Fibroblast of upper back skin (primary cell): Measurements from ENCODE around the gene PROSER2.
A peak's percentile ranks its signal among the peaks of the same experiment; 100 is the strongest.

Source experiments
- DNase-seq: peaks from one replicate; pipeline ENCODE4 v3.0.0-alpha.2; 2013

PROSER2 gene

DNA sequence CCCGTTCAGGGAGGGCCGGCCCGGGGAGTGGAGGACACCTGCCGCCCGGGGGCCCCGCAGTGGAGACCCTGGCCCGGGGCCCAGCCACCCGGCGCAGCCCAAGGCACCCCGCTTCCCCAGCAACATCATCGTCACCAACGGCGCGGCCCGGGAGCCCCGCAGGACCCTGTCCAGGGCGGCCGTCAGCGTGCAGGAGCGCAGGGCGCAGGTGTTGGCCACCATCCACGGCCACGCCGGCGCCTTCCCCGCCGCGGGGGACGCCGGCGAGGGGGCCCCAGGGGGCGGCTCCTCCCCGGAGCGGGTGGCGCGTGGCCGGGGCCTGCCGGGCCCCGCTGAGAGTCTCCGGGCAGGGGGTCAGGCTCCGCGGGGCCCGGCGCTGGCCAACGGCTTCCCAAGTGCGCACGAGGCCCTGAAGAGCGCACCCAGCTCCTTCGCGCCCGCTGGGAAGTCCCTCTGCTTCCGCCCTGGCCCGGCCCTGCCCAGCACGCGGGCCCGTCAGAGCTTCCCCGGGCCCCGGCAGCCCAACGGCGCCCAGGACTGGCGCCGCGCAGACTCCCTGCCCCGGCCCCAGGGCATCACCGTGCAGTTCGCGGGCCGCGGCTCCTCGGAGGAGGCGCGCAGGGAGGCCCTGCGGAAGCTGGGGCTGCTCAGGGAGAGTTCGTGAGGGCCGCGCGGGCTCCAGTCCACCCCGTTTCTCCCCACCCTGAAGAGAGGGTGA lies 46.7 kb downstream of the PROSER2 start:
- DNase-seq: no peak

DNA sequence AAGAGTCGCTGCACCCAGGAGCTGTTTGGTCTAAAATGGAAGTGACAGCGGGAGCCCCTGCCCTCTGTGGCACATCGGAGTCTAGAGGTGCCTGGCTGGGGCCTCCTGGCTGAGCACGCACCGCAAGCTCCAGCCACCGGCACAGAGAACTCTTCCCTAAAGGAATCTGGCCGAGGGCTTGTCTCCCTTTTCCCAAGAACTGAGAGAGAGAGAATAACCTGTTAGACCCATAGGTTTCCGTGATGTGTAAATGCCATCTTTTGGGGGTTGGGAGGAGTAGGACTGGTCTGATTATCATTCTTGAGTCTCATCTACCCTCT lies 47.3 kb downstream of the PROSER2 start:
- no peak for DNase-seq

DNA sequence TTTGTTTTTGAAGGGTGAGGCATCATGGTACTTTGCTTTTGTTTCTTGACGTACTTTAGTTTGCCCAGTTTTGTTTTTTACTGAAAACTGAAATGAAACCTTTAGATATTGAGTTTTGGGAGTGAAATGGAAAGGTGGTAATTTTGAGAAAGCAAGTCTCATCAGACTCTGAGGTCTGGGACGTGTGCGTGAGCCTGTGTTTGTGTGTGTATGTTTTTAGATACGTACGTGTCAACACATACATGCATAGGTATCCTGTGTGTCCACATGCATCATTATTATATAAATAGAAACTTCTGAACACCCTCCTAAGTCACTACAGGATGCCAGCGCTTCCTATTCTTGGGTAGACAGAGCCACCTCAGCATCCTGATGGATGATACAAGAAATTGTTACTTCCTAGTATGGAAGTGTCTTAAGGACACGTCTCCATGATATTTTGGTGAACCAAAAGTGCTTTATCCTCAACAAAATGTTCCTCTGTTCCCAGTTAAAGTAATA lies 47.8 kb downstream of the PROSER2 start:
- DNase-seq: no peak

- DNase-seq: no peak
Measured at GRCh38 chr10:11871466-11871865, 48.3 kb downstream of the PROSER2 start.

DNA sequence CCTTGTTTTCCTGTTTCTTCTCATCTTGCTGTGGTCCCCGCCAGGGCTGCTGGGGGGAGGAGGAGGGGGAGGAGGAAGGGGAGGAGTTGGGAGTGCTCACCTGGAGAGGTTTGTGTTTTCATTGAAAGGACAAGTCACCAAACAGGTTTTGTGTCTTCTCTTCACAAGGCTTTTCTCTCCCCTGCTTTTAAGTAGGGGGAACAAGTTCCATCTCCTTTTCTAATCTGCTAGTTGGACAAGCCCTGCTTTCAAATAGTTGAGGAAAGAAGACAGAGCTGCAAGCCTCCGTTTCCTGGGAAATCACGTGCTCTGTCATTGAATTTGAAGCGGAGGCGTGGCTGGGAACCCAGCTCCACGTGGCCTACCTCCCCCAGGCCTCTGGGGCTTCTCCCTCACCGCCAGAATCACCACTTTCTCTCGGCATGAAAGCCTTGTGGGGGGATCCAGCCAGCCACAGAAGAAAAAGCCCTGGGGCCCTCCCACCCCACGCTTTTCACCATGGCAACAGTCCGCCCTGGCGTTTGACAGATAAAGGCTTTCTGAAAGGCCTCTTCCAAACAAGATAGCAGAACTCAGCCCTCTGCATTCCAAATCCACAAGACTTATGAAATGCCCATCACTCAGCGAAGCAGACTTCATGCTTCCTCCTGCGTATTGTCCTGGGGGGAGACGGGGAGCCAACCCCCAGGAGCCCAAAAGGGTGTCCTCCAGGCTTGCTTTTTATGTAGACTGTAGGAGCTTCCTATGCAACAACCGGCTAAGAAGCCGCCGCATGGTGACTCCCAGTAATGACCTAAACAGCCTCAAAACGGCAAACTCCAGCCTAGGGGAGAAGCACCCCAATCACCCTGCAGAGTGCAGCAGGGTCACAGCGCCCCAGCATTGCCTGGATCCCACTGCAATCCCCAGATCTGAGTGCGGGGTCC lies 51.7 kb downstream of the PROSER2 start:
- peak; percentile 29 for DNase-seq

GRCh38 chr10:11875494-11876281 lies 52.5 kb downstream of the PROSER2 start:
- DNase-seq: peak; percentile 70

- no peak for DNase-seq
Measured at GRCh38 chr10:11876324-11876723, 53.2 kb downstream of the PROSER2 start.

GRCh38 chr10:11876805-11877590 lies 53.8 kb downstream of the PROSER2 start:
- DNase-seq: no peak

DNA sequence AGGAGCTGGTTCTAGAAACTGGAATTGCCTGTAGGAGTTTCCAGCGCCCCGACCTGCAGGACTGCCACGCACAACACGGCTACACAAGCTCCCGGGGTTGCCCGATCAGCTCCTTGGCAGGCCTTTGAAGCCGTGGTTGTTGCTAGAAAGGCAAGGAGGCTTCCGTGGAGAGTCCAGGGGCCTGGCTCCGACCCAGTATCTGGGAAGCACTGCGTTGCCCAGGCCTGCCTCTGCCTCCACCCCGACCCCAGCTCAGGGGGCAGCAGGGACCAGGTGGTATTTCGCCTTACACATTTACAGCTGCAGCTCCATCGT lies 54.4 kb downstream of the PROSER2 start:
- no peak for DNase-seq

DNA sequence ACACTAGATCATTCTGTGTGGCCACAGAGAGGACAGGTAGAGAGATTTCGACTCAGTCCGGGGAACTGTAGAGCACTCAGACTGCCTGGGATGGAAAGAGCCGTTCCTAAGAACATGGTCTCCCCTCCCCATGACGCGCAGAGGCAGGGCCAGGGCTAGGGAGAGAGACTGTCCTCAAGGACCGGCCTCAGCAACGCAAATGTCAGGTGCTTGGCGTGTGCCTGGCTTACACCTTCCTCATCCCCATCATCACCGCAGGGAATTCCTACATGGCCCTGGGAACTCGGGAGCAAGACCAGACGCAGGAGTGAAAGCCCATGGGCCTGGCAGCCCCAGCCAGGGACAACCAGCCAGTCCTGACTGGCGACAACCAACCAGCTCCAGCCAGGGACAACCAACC lies 55.6 kb downstream of the PROSER2 start:
- no peak for DNase-seq

DNA sequence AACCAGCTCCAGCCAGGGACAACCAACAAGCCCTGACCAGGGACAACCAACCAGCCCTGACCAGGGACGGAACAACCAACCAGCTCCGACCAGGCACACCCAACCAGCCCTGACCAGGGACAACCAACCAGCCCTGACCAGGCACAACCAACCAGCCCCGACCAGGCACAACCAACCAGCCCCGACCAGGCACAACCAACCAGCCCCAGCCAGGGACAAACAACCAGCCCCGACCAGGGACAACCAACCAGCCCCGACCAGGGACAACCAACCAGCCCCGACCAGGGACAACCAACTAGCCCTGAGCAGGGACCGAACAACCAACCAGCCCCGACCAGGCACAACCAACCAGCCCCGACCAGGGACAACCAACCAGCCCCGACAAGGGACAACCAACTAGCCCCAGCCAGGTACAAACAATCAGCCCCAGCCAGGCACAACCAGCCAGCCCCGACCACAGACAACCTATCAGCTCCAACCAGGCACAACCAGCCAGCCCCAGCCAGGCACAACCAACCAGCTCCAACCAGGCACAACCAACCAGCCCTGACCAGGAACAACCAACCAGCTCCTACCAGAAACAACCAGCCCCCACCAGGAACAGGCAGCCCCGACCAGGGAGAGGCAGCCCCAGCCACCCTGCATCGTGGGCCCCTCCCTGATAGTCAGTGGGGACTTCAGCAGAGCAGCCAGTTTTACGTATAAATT lies 56.4 kb downstream of the PROSER2 start:
- no peak for DNase-seq

DNA sequence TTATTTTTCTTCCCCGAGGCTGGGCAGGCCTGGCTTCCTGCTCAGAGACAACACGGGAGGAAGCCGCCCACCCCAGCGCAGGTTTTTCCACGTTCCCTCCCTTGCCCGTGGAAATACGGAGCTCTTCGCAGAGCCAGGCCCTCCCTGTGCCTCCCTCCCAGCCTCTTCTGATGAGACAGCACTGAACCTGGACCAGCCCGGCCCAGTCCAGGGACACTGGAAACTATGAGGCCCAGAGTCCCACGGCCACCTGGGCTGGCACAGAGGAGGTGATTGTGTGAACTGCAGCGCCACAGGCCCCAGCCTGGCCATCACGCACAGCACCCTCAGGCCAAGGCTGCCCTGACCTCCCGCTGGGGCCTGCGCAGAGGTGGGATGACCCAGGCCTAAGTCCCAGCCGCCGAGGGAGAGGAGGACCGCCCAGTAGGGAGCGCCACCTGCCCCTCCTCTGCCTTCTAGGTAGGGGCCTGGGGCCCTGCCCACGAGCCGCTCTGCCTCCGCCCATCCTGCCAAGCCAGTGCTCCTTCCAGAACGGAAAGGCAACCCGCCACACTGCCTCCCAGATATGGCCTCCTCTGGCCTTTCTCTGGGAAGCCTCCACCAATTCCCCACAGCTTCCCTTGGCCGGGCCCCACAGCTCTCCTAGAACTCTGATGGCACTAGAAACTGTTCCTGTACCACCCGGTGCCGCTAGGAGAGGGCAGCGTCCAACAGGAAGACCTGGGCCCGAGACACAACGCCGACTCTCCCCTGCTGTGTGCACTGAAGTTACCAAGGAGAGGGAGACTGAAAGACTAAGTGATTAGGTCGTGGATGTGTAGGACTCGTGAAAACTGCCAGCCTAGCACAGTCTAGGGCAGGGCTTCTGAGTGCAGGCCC lies 57.2 kb downstream of the PROSER2 start:
- DNase-seq: no peak

GRCh38 chr10:11881030-11881476 lies 57.9 kb downstream of the PROSER2 start:
- no peak for DNase-seq

GRCh38 chr10:11881477-11882417 lies 58.6 kb downstream of the PROSER2 start:
- peak; percentile 12 for DNase-seq

GRCh38 chr10:11882646-11883375 lies 59.7 kb downstream of the PROSER2 start:
- no peak for DNase-seq

GRCh38 chr10:11884706-11885423 lies 61.7 kb downstream of the PROSER2 start:
- no peak for DNase-seq

- DNase-seq: no peak
Measured at GRCh38 chr10:11885437-11886137, 62.4 kb downstream of the PROSER2 start.

GRCh38 chr10:11886138-11886474 lies 63.0 kb downstream of the PROSER2 start:
- no peak for DNase-seq
